Natural killer cell (primary cell): ENCODE measurements around the gene SPDEF. TPM values are rescaled to one million over a fixed set of nuclear protein-coding genes. Genes with fewer than 3 reads are reported as not detected.

ENCODE experiments used
- ATAC-seq, 3 donors: fragments of 150-1000 bp in 2 of 3; fragments of 200-7000 bp in 1 of 3; cut with Tn5 transposase; 1 replicate in 1 of 3; 2 replicates in 2 of 3; pipeline ENCODE4 v1.10.0; 2021; ENCODE audit warnings: mild to moderate bottlenecking in 2 of 3, moderate library complexity in 2 of 3
- DNase-seq, 2 donors: peaks; one replicate each; pipeline versions ENCODE4 v3.0.0 to v3.0.0-alpha.2; 2013 to 2021; ENCODE audit warnings: mixed read lengths in 1 of 2
- H3K27ac ChIP-seq: one replicate; pipeline ENCODE4 v1.5.1; 2013; ENCODE audit warnings: mild to moderate bottlenecking, low read length
- H3K27me3 ChIP-seq: one replicate; pipeline ENCODE4 v1.6.1; 2013; ENCODE audit warnings: low read length; ENCODE audit not compliant: control insufficient read depth, insufficient read depth
- H3K36me3 ChIP-seq: one replicate; pipeline ENCODE4 v1.6.1; 2013; ENCODE audit warnings: low read length; ENCODE audit not compliant: control insufficient read depth, insufficient read depth
- H3K4me1 ChIP-seq: one replicate; pipeline ENCODE4 v1.6.1; 2013; ENCODE audit warnings: low read length; ENCODE audit not compliant: control insufficient read depth, insufficient read depth
- H3K4me3 ChIP-seq: one replicate; pipeline ENCODE4 v1.5.1; 2013; ENCODE audit warnings: low read length
- H3K9me3 ChIP-seq: one replicate; pipeline ENCODE4 v1.6.1; 2013; ENCODE audit warnings: low read length; ENCODE audit not compliant: control insufficient read depth, insufficient read depth
- H3K27ac Mint-ChIP-seq, 2 donors: one replicate each; pipeline ENCODE4 v1.8.0; 2022; ENCODE audit warnings: mild to moderate bottlenecking in 2 of 2, mixed read lengths in 2 of 2, moderate library complexity in 1 of 2
- H3K27me3 Mint-ChIP-seq, 2 donors: one replicate each; pipeline ENCODE4 v1.8.0; 2022; ENCODE audit warnings: low read depth in 2 of 2, mixed read lengths in 2 of 2
- H3K36me3 Mint-ChIP-seq: one replicate; pipeline ENCODE4 v1.8.0; 2022; ENCODE audit warnings: mixed read lengths
- H3K4me1 Mint-ChIP-seq, 2 donors: one replicate each; pipeline ENCODE4 v1.8.0; 2022; ENCODE audit warnings: mixed read lengths in 2 of 2
- H3K4me3 Mint-ChIP-seq: one replicate; pipeline ENCODE4 v1.8.0; 2022; ENCODE audit warnings: mild to moderate bottlenecking, moderate library complexity, mixed read lengths
- H3K9me3 Mint-ChIP-seq, 2 donors: one replicate each; pipeline ENCODE4 v1.8.0; 2022; ENCODE audit warnings: mixed read lengths in 2 of 2
- WGBS: methylation state at CpG from one replicate; pipeline ENCODE4 v1.1.7; 2013; ENCODE audit warnings: missing lambda C conversion rate; ENCODE audit not compliant: insufficient coverage; 5-methylcytosine and 5-hydroxymethylcytosine counted together
- intact Hi-C: fragments of 100-400 bp; cut with micrococcal nuclease; formaldehyde crosslinking; loops from one replicate; pipeline ENCODE4 v1.14.2; 2022
- total RNA-seq, 4 donors: library from RNA; stranded (reverse); fragments of 120-200 nt in 1 of 4; gene quantifications; one replicate each; pipeline versions ENCODE4 v1.2.3 to v1.2.4, GENCODE V29; 2013 to 2022
- TF ChIP-seq, protein P1 (sequence below): fragments of 200-600 bp; IDR thresholded peaks from one replicate; pipeline ENCODE4 v1.8.0; 2022; ENCODE audit warnings: antibody characterized with exemption

SPDEF gene
- total RNA-seq, 3 donors from 2014 or later (not counting 1 experiment from before 2014, with no cell fraction given): 0.25 to 0.68 (median 0.45) TPM

DNA sequence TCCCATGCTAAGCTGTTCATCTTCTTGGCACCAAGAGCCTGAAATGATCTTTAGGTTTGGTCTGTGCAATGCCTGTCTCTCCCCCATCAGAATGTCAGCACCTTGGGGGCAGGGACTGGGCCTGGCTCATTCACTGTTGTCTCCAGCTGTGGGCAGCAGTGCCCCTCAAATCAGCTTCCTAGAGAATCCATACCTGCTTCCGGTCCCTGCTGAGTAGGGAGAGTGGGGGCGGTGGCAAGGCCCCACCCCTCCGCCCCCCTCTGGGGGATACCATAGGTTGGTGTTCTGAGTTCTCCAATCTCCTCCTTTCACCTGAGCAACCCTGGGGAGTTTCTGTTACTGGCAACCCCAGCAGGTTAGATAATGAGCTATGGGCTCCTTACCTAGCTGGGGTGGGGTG is 19.2 kb upstream of the SPDEF start:
- TF ChIP-seq, protein P1, sequence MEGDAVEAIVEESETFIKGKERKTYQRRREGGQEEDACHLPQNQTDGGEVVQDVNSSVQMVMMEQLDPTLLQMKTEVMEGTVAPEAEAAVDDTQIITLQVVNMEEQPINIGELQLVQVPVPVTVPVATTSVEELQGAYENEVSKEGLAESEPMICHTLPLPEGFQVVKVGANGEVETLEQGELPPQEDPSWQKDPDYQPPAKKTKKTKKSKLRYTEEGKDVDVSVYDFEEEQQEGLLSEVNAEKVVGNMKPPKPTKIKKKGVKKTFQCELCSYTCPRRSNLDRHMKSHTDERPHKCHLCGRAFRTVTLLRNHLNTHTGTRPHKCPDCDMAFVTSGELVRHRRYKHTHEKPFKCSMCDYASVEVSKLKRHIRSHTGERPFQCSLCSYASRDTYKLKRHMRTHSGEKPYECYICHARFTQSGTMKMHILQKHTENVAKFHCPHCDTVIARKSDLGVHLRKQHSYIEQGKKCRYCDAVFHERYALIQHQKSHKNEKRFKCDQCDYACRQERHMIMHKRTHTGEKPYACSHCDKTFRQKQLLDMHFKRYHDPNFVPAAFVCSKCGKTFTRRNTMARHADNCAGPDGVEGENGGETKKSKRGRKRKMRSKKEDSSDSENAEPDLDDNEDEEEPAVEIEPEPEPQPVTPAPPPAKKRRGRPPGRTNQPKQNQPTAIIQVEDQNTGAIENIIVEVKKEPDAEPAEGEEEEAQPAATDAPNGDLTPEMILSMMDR: no peak
- Mint-ChIP-seq H3K9me3 (no peaks in the 10 kb centered on the region), H3K4me3 (no peak overlapping the region), H3K27me3 (no peaks in the 10 kb centered on the region), H3K27ac (no peak overlapping the region), H3K4me1 (peaks cover 5 to 8% of the 10 kb centered on the region in 2 donors), H3K36me3 (no peaks in the 10 kb centered on the region)
- 83% methylated on average over 1 of the region's 3 CpGs for WGBS
- Histone ChIP-seq H3K27ac (no peak overlapping the region), H3K27me3 (no peaks in the 10 kb centered on the region), H3K9me3 (no peaks in the 10 kb centered on the region), H3K36me3 (no peaks in the 10 kb centered on the region), H3K4me1 (no peaks in the 10 kb centered on the region), H3K4me3 (no peak overlapping the region)
- DNase-seq (no peak), ATAC-seq (no peak)
- intact Hi-C loops: no loop called here

- Histone ChIP-seq H3K9me3 (no peaks in the 10 kb centered on the region), H3K36me3 (no peaks in the 10 kb centered on the region), H3K4me1 (no peaks in the 10 kb centered on the region), H3K27ac (no peak overlapping the region), H3K4me3 (no peak overlapping the region), H3K27me3 (no peaks in the 10 kb centered on the region)
- Mint-ChIP-seq H3K36me3 (no peaks in the 10 kb centered on the region), H3K27me3 (no peaks in the 10 kb centered on the region), H3K4me1 (peaks cover 5 to 8% of the 10 kb centered on the region in 2 donors), H3K9me3 (no peaks in the 10 kb centered on the region), H3K27ac (no peak overlapping the region), H3K4me3 (no peak overlapping the region)
- intact Hi-C loops: no loop called here
- ATAC-seq (no peak), DNase-seq (no peak)
- TF ChIP-seq, protein P1: no peak
- 92% methylated on average over 10 of the region's 10 CpGs for WGBS
These were observed 18.6 kb upstream of the SPDEF start for GRCh38 chr6:34574647-34575293.

DNA sequence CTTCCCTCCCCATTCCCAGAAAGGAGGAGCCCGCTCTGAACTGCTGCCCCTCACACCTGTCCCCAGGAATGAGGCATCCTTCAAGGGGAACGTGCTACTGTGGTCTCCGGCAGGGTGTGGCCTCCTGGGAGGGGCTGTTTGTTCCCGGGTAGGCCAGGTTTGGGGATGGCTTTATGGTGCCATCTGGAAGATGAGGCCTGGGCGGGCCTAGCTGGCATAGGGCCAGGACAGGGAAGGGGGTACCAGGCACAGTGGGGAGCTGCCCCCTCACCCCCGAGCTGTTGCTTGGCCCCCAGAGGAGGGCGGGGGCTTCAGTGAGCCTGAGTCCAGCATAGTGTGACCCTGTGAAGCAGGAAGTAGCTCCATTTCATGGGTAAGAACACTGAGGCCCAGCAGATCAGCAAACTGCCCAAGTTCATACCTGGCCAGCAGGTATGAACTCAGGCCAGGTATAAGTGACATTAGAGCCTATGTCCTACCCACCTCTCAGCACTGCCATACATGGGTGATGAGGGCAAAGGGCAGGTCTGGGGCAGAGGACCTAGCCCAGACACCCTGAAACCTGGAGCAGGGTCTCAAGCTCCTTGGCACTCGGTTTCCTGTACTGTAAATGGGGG is 17.5 kb upstream of the SPDEF start:
- H3K36me3 Mint-ChIP-seq: no peaks in the 10 kb centered on the region
- H3K27me3 ChIP-seq: no peaks in the 10 kb centered on the region
- H3K4me3 ChIP-seq: no peak overlapping the region
- H3K27ac Mint-ChIP-seq: no peak overlapping the region
- H3K27me3 Mint-ChIP-seq: no peaks in the 10 kb centered on the region
- ATAC-seq (peak in 1 of 3 donors; percentile 25), DNase-seq (no peak)
- H3K4me3 Mint-ChIP-seq: no peak overlapping the region
- WGBS: 81% methylated on average over 7 of the region's 8 CpGs
- no peak overlapping the region for H3K27ac ChIP-seq
- no peaks in the 10 kb centered on the region for H3K36me3 ChIP-seq
- intact Hi-C loops: no loop called here
- peaks cover 5 to 8% of the 10 kb centered on the region in 2 donors for H3K4me1 Mint-ChIP-seq
- H3K9me3 Mint-ChIP-seq: no peaks in the 10 kb centered on the region
- TF ChIP-seq, protein P1: no peak
- no peaks in the 10 kb centered on the region for H3K9me3 ChIP-seq
- H3K4me1 ChIP-seq: no peaks in the 10 kb centered on the region
